ENCODE data around the gene SDHB. TPM values are rescaled to one million over a fixed set of nuclear protein-coding genes. Genes with fewer than 3 reads are reported as not detected.

Gene SDHB
- total RNA-seq, 4 donors from 2014 or later = 84.2 to 128 (median 117) TPM

- ATAC-seq (ENCODE audit: low FRiP score) = no peak
- TF ChIP-seq CTCF (IDR thresholded peaks at IDR 0.05) = no peak
- no peak for DNase-seq (ENCODE audit: low spot score)
Measured at GRCh38 chr1:17039522-17039921, 14.3 kb downstream of the SDHB start.

GRCh38 chr1:17033481-17033880, 20.4 kb downstream of the SDHB start:
- ATAC-seq (ENCODE audit: low FRiP score) (no peak), DNase-seq (ENCODE audit: low spot score) (no peak)
- no peak for TF ChIP-seq CTCF (IDR thresholded peaks at IDR 0.05)

- TF ChIP-seq CTCF (IDR thresholded peaks at IDR 0.05) = no peak
- DNase-seq (ENCODE audit: low spot score) = no peak
- no peak for ATAC-seq (ENCODE audit: low FRiP score)
Measured at GRCh38 chr1:17032741-17033140, 21.1 kb downstream of the SDHB start.

GRCh38 chr1:17031436-17031835, 22.4 kb downstream of the SDHB start:
- no peak for DNase-seq (ENCODE audit: low spot score)
- ATAC-seq (ENCODE audit: low FRiP score) = no peak
- TF ChIP-seq CTCF (IDR thresholded peaks at IDR 0.05) = no peak

- DNase-seq (ENCODE audit: low spot score) = no peak
- no peak for TF ChIP-seq CTCF (IDR thresholded peaks at IDR 0.05)
- no peak for ATAC-seq (ENCODE audit: low FRiP score)
Measured at GRCh38 chr1:17030206-17030605, 23.6 kb downstream of the SDHB start.

- no peak for TF ChIP-seq CTCF (IDR thresholded peaks at IDR 0.05)
- ATAC-seq (ENCODE audit: low FRiP score) (no peak), DNase-seq (ENCODE audit: low spot score) (no peak)
Measured at GRCh38 chr1:17028662-17029188, 25.1 kb downstream of the SDHB start.

- no peak for DNase-seq (ENCODE audit: low spot score)
- ATAC-seq (ENCODE audit: low FRiP score) = no peak
- TF ChIP-seq CTCF (IDR thresholded peaks at IDR 0.05) = no peak
Measured at GRCh38 chr1:17027900-17028299, 25.9 kb downstream of the SDHB start.
